HG03159 (cell line): ENCODE measurements around the gene PCP4.

Experiments used
- ATAC-seq: cut with Tn5 transposase; IDR thresholded peaks from one replicate; pipeline ENCODE4 v1.9.1; 2021; ENCODE audit warnings: mild to moderate bottlenecking, moderate library complexity; ENCODE audit not compliant: unreplicated experiment

The PCP4 gene

GRCh38 chr21:39915881-39916280 lies 48.6 kb downstream of the PCP4 start:
- ATAC-seq = no peak

GRCh38 chr21:39918558-39918957 lies 51.3 kb downstream of the PCP4 start:
- ATAC-seq = no peak

- no peak for ATAC-seq
Observed at GRCh38 chr21:39923476-39923875, 56.2 kb downstream of the PCP4 start.

GRCh38 chr21:39924577-39925308 lies 57.5 kb downstream of the PCP4 start:
- no peak for ATAC-seq

- ATAC-seq = no peak
Observed at GRCh38 chr21:39927304-39927886, 60.2 kb downstream of the PCP4 start.

GRCh38 chr21:39932335-39932734 lies 65.1 kb downstream of the PCP4 start:
- no peak for ATAC-seq

GRCh38 chr21:39934895-39935294 lies 67.7 kb downstream of the PCP4 start:
- ATAC-seq = no peak

GRCh38 chr21:39935716-39936115 lies 68.5 kb downstream of the PCP4 start:
- no peak for ATAC-seq

GRCh38 chr21:39938086-39938625 lies 70.9 kb downstream of the PCP4 start:
- ATAC-seq = no peak

GRCh38 chr21:39946199-39946598 lies 79.0 kb downstream of the PCP4 start:
- no peak for ATAC-seq

GRCh38 chr21:39947031-39947430 lies 79.8 kb downstream of the PCP4 start:
- no peak for ATAC-seq

GRCh38 chr21:39951183-39952101 lies 84.2 kb downstream of the PCP4 start:
- ATAC-seq = no peak

GRCh38 chr21:39952265-39952664 lies 85.0 kb downstream of the PCP4 start:
- no peak for ATAC-seq

- no peak for ATAC-seq
Observed at GRCh38 chr21:39954570-39954969, 87.3 kb downstream of the PCP4 start.

GRCh38 chr21:39955326-39955725 lies 88.1 kb downstream of the PCP4 start:
- no peak for ATAC-seq

- no peak for ATAC-seq
Observed at GRCh38 chr21:39956586-39956985, 89.3 kb downstream of the PCP4 start.

GRCh38 chr21:39958731-39959130 lies 91.5 kb downstream of the PCP4 start:
- ATAC-seq = no peak

GRCh38 chr21:39961251-39961650 lies 94.0 kb downstream of the PCP4 start:
- no peak for ATAC-seq

GRCh38 chr21:39965026-39965425 lies 97.8 kb downstream of the PCP4 start:
- no peak for ATAC-seq

- no peak for ATAC-seq
Observed at GRCh38 chr21:39966786-39967185, 99.5 kb downstream of the PCP4 start.

GRCh38 chr21:39968010-39968409 lies 100.8 kb downstream of the PCP4 start:
- no peak for ATAC-seq
